IMR-90 (cell line): Measurements from ENCODE around the gene CASP3.

Experiments
- BHLHE40 ChIP-seq: fragments of 150-350 bp; IDR thresholded peaks from 2 replicates; pipeline ENCODE4 v1.6.1; 2016; ENCODE audit warnings: mild to moderate bottlenecking, low read depth, low read length
- CEBPB ChIP-seq: IDR thresholded peaks from 2 replicates; pipeline ENCODE4 v1.6.1; 2012; ENCODE audit warnings: low read depth, low read length, improper control_type of control experiment
- CHD1 ChIP-seq: IDR thresholded peaks from 2 replicates; pipeline ENCODE4 v1.6.1; 2012; ENCODE audit warnings: low read depth, low read length, improper control_type of control experiment
- MAFK ChIP-seq: IDR thresholded peaks from 2 replicates; pipeline ENCODE4 v1.6.1; 2012; ENCODE audit warnings: low read depth, low read length, improper control_type of control experiment
- MAZ ChIP-seq: IDR thresholded peaks from 2 replicates; pipeline ENCODE4 v1.6.1; 2012; ENCODE audit warnings: low read depth, mild to moderate bottlenecking, low read length, improper control_type of control experiment, moderate library complexity, borderline replicate concordance
- MXI1 ChIP-seq: IDR thresholded peaks from 2 replicates; pipeline ENCODE4 v1.6.1; 2012; ENCODE audit warnings: low read depth, mild to moderate bottlenecking, low read length, moderate library complexity, borderline replicate concordance
- NFE2L2 ChIP-seq: fragments of 150-350 bp; IDR thresholded peaks from 2 replicates; pipeline ENCODE4 v1.6.1; 2016; ENCODE audit warnings: low read depth, mild to moderate bottlenecking, low read length
- POLR2A ChIP-seq: IDR thresholded peaks from 2 replicates; pipeline ENCODE4 v1.6.1; 2012; ENCODE audit warnings: mild to moderate bottlenecking, low read depth, low read length
- RAD21 ChIP-seq: IDR thresholded peaks from 2 replicates; pipeline ENCODE4 v1.6.1; 2012; ENCODE audit warnings: low read length, improper control_type of control experiment
- RCOR1 ChIP-seq: IDR thresholded peaks from 2 replicates; pipeline ENCODE4 v1.6.1; 2012; ENCODE audit warnings: mild to moderate bottlenecking, low read length, improper control_type of control experiment; ENCODE audit not compliant: insufficient replicate concordance
- RFX5 ChIP-seq: IDR thresholded peaks from 2 replicates; pipeline ENCODE4 v1.8.0; 2012; ENCODE audit warnings: low read depth, mild to moderate bottlenecking, low read length, moderate library complexity
- SMC3 ChIP-seq: fragments of 150-350 bp; IDR thresholded peaks from 2 replicates; pipeline ENCODE4 v1.6.1; 2016; ENCODE audit warnings: low read depth, mild to moderate bottlenecking, antibody characterized with exemption, low read length, moderate library complexity
- TF ChIP-seq, protein P1 (sequence below): conservative IDR thresholded peaks from 2 replicates; pipeline ENCODE4 v1.5.1; 2012; ENCODE audit warnings: mild to moderate bottlenecking, low read depth, low read length, improper control_type of control experiment
- TF ChIP-seq, protein P2 (sequence below): fragments of 150-350 bp; IDR thresholded peaks from 2 replicates; pipeline ENCODE4 v1.6.1; 2017; ENCODE audit warnings: mild to moderate bottlenecking, antibody characterized with exemption, low read length, low read depth

DNA sequence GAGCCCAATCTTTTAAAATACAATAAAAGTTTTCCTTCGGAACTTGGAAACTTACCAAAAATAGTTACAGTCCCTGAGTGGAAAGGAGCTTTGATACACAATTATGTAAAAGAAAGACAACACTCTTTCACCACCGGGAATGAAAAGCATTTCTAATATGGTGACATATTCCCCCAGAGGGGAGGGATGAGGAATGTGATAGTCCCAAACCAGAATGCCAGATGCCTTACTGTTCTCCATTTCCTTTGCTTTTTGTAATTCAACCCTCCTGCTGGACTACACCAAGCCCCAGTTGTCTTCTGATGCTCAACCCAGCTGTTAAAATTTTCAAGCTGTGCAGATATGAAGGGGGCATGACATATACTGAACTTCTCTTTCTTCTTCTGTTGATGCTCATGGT, 4.4 kb upstream of the CASP3 start:
- no peak for TF ChIP-seq CEBPB
- TF ChIP-seq, protein P1, sequence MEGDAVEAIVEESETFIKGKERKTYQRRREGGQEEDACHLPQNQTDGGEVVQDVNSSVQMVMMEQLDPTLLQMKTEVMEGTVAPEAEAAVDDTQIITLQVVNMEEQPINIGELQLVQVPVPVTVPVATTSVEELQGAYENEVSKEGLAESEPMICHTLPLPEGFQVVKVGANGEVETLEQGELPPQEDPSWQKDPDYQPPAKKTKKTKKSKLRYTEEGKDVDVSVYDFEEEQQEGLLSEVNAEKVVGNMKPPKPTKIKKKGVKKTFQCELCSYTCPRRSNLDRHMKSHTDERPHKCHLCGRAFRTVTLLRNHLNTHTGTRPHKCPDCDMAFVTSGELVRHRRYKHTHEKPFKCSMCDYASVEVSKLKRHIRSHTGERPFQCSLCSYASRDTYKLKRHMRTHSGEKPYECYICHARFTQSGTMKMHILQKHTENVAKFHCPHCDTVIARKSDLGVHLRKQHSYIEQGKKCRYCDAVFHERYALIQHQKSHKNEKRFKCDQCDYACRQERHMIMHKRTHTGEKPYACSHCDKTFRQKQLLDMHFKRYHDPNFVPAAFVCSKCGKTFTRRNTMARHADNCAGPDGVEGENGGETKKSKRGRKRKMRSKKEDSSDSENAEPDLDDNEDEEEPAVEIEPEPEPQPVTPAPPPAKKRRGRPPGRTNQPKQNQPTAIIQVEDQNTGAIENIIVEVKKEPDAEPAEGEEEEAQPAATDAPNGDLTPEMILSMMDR = no peak
- no peak for TF ChIP-seq RFX5
- no peak for TF ChIP-seq POLR2A
- no peak for TF ChIP-seq RCOR1
- no peak for TF ChIP-seq MAFK
- no peak for TF ChIP-seq BHLHE40
- TF ChIP-seq RAD21 = no peak
- TF ChIP-seq, protein P2, sequence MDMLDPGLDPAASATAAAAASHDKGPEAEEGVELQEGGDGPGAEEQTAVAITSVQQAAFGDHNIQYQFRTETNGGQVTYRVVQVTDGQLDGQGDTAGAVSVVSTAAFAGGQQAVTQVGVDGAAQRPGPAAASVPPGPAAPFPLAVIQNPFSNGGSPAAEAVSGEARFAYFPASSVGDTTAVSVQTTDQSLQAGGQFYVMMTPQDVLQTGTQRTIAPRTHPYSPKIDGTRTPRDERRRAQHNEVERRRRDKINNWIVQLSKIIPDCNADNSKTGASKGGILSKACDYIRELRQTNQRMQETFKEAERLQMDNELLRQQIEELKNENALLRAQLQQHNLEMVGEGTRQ = no peak
- TF ChIP-seq MXI1 = no peak
- no peak for TF ChIP-seq SMC3
- TF ChIP-seq MAZ = no peak
- no peak for TF ChIP-seq CHD1
- no peak for TF ChIP-seq NFE2L2
